ENCODE data around the gene MKNK1. TPM values are rescaled to one million over a fixed set of nuclear protein-coding genes. Genes with fewer than 3 reads are reported as not detected.

Gene MKNK1
- total RNA-seq, 2 donors from 2014 or later: 22.1 to 25.0 TPM

DNA sequence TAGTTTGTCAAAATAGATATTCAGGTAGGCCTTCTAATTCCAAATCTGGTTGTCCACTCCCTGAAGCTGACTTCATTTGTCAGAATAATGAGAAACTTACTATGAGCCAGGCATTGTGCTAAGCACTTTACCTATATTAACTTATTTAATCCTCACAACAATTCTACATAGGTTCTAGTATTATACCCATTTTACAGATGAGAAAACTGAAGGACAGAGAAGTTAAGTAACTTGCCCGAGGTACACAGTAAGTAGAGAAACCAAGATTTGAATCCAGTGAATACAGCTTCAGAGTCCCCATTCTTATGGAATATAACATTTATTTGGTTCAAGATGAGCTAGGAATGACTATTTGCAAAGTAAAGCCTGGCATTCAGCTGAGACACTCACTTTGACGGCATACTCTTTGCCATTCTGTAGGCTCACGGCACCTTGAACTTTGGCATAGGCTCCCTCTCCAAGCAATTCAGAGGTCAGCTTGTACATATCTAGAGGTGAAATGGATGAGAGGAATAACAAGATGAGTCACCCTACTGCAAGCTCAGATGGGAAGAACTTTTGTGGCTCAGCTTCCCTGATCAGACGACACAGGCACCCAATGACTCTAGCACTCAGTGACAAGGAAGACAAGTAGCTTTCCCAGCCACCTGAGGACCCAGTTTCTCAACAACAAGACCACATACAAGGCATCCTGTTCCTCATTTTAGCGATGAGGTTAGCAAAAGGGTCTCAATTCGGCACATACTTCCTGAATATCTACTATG lies 23.7 kb downstream of the MKNK1 start:
- H3K27ac ChIP-seq: no peak overlapping the region
- no peaks in the 10 kb centered on the region for H3K4me1 ChIP-seq
- H3K36me3 ChIP-seq: peaks cover 81% of the 10 kb centered on the region
- H3K27me3 ChIP-seq: no peaks in the 10 kb centered on the region
- DNase-seq (ENCODE audit: low spot score): no peak
- H3K9me3 ChIP-seq: no peaks in the 10 kb centered on the region
- H3K4me3 ChIP-seq: no peak overlapping the region
- TF ChIP-seq, protein P1, sequence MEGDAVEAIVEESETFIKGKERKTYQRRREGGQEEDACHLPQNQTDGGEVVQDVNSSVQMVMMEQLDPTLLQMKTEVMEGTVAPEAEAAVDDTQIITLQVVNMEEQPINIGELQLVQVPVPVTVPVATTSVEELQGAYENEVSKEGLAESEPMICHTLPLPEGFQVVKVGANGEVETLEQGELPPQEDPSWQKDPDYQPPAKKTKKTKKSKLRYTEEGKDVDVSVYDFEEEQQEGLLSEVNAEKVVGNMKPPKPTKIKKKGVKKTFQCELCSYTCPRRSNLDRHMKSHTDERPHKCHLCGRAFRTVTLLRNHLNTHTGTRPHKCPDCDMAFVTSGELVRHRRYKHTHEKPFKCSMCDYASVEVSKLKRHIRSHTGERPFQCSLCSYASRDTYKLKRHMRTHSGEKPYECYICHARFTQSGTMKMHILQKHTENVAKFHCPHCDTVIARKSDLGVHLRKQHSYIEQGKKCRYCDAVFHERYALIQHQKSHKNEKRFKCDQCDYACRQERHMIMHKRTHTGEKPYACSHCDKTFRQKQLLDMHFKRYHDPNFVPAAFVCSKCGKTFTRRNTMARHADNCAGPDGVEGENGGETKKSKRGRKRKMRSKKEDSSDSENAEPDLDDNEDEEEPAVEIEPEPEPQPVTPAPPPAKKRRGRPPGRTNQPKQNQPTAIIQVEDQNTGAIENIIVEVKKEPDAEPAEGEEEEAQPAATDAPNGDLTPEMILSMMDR (IDR thresholded peaks at IDR 0.05): no peak

GRCh38 chr1:46577671-46578070 lies 26.4 kb downstream of the MKNK1 start:
- H3K9me3 ChIP-seq: no peaks in the 10 kb centered on the region
- TF ChIP-seq, protein P1 (IDR thresholded peaks at IDR 0.05): no peak
- no peak overlapping the region for H3K27ac ChIP-seq
- no peaks in the 10 kb centered on the region for H3K27me3 ChIP-seq
- H3K36me3 ChIP-seq: peaks cover 62% of the 10 kb centered on the region
- H3K4me1 ChIP-seq: peaks cover 0 to 13% of the 10 kb centered on the region in 2 donors
- no peak for DNase-seq (ENCODE audit: low spot score)
- H3K4me3 ChIP-seq: no peak overlapping the region

- peaks cover 51% of the 10 kb centered on the region for H3K36me3 ChIP-seq
- DNase-seq (ENCODE audit: low spot score): no peak
- peak overlapping the region in 1 of 2 donors; percentile 26 for H3K27ac ChIP-seq
- peaks cover 0 to 22% of the 10 kb centered on the region in 2 donors for H3K4me1 ChIP-seq
- H3K4me3 ChIP-seq: no peak overlapping the region
- no peaks in the 10 kb centered on the region for H3K9me3 ChIP-seq
- H3K27me3 ChIP-seq: no peaks in the 10 kb centered on the region
- TF ChIP-seq, protein P1 (IDR thresholded peaks at IDR 0.05): no peak
These were observed 27.5 kb downstream of the MKNK1 start for GRCh38 chr1:46576596-46576995.

DNA sequence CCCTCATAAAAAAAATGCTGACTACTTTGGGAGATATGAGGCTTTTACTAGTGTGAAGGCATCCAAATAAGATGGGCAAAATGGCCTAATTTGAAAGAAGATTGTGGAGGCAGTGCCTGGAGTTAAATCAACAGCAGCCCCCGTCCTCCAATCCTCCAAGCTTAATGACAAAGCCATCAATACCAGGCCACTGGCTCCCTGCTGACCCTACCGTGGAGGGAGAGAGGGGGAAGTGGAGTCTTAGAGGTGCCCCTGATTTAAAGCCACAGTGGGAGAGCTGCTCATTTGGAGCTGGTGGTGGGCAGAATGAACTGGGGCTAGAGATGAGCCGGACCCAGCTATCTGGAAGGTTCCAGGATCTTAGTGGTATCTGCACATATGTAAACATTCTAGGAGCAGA lies 28.3 kb downstream of the MKNK1 start:
- TF ChIP-seq, protein P1 (IDR thresholded peaks at IDR 0.05): no peak
- Histone ChIP-seq H3K36me3 (peaks cover 47% of the 10 kb centered on the region), H3K4me3 (no peak overlapping the region), H3K9me3 (no peaks in the 10 kb centered on the region), H3K27me3 (no peaks in the 10 kb centered on the region), H3K4me1 (peaks cover 0 to 22% of the 10 kb centered on the region in 2 donors), H3K27ac (no peak overlapping the region)
- DNase-seq (ENCODE audit: low spot score): no peak

- Histone ChIP-seq H3K27ac (no peak overlapping the region), H3K4me3 (no peak overlapping the region), H3K36me3 (peaks cover 46% of the 10 kb centered on the region), H3K9me3 (no peaks in the 10 kb centered on the region), H3K27me3 (no peaks in the 10 kb centered on the region), H3K4me1 (peaks cover 0 to 22% of the 10 kb centered on the region in 2 donors)
- TF ChIP-seq, protein P1 (IDR thresholded peaks at IDR 0.05): no peak
- DNase-seq (ENCODE audit: low spot score): no peak
These were observed 28.8 kb downstream of the MKNK1 start for GRCh38 chr1:46575300-46575699.
